ENCODE data around the gene SERF2. TPM values are rescaled to one million over a fixed set of nuclear protein-coding genes. Genes with fewer than 3 reads are reported as not detected.
"Not testable (repeated sequence)": the region's sequence is repeated elsewhere in the genome, so short reads cannot be mapped to it uniquely, and the experiment has no call there.

Gene SERF2
- total RNA-seq, 1 experiment from 2014 or later = 1,303 TPM

GRCh38 chr15:43821505-43821904 lies 29.4 kb downstream of the SERF2 start:
- Histone ChIP-seq H3K36me3 (ENCODE audit: control insufficient read depth, insufficient read depth, low read length) (peaks cover 3% of the 10 kb centered on the region; the same call in 1 of the 2 replicates), H3K9me3 (ENCODE audit: control insufficient read depth, insufficient read depth, low read depth, low read length) (no peaks in the 10 kb centered on the region), H3K27me3 (ENCODE audit: control insufficient read depth, insufficient read depth, low read length) (no peaks in the 10 kb centered on the region), H3K4me1 (ENCODE audit: control insufficient read depth, insufficient read depth, low read length) (0 out of 2 replicates have a peak, but pooled peaks cover 4% of the 10 kb centered on the region), H3K4me3 (ENCODE audit: low read depth in 2 of 2, low read length in 2 of 2) (no peak overlapping the region), H3K27ac (ENCODE audit: low read length) (no peak overlapping the region)
- POLR2A ChIA-PET = no interaction called here
- no peak for DNase-seq (ENCODE audit: low read depth, low spot score)
- in situ Hi-C loops (cut with HindIII; ENCODE audit: low pct_unique_long_range_greater_than_20kb, low sequenced_read_pairs) (no loop called here), intact Hi-C loops (cut with micrococcal nuclease; ENCODE audit: unreplicated experiment) (no loop called here)
- CTCF ChIA-PET = no interaction called here
- TF ChIP-seq TCF7L2 (IDR thresholded peaks at IDR 0.05; ENCODE audit: low read depth, low read length) (no peak), POLR2AphosphoS5 (IDR thresholded peaks at IDR 0.05; ENCODE audit: low read depth, low read length) (no peak), SIN3A (IDR thresholded peaks at IDR 0.05; ENCODE audit: borderline replicate concordance, insufficient read depth, low read depth, low read length) (no peak), CTCF (IDR thresholded peaks at IDR 0.05) (no peak), REST (IDR thresholded peaks at IDR 0.05; ENCODE audit: insufficient read depth in 1 of 2, low read depth in 2 of 2, low read length in 1 of 2) (no peak)
- no TSS peak for BruUV-seq (replicated peaks)
- ATAC-seq = no peak

GRCh38 chr15:43824302-43825246 lies 32.5 kb downstream of the SERF2 start, which contains the start of gene MFAP1:
TSS of gene MFAP1 (minus strand) at chr15:43824690. CDS start at chr15:43824569, 121 bp downstream.
- ChIA-PET CTCF (no interaction called here), POLR2A (interaction anchor here (0.5 to 0.6 kb wide), 3 partner anchors 36 to 569 kb away, joined by 3 read pairs; no protein-coding TSS in a partner anchor)
- peak; percentile 92 for ATAC-seq
- DNase-seq (ENCODE audit: low read depth, low spot score) = peak; percentile 93
- intact Hi-C loops (cut with micrococcal nuclease; ENCODE audit: unreplicated experiment) (no loop called here), in situ Hi-C loops (cut with HindIII; ENCODE audit: low pct_unique_long_range_greater_than_20kb, low sequenced_read_pairs) (no loop called here)
- Histone ChIP-seq H3K27ac (ENCODE audit: low read length) (peak within 1 kb of the TSS; percentile 94), H3K4me1 (ENCODE audit: control insufficient read depth, insufficient read depth, low read length) (peaks cover 14% of the 10 kb centered on the region), H3K36me3 (ENCODE audit: control insufficient read depth, insufficient read depth, low read length) (peaks cover 3% of the 10 kb centered on the region), H3K4me3 (ENCODE audit: low read depth in 2 of 2, low read length in 2 of 2) (peak within 1 kb of the TSS; percentile 77 to 87), H3K9me3 (ENCODE audit: control insufficient read depth, insufficient read depth, low read depth, low read length) (no peaks in the 10 kb centered on the region), H3K27me3 (ENCODE audit: control insufficient read depth, insufficient read depth, low read length) (no peaks in the 10 kb centered on the region)
- TF ChIP-seq SIN3A (IDR thresholded peaks at IDR 0.05; ENCODE audit: borderline replicate concordance, insufficient read depth, low read depth, low read length) (peak; percentile 90; the same call in 1 of the 2 replicates), CTCF (IDR thresholded peaks at IDR 0.05) (no peak), POLR2AphosphoS5 (IDR thresholded peaks at IDR 0.05; ENCODE audit: low read depth, low read length) (peak; percentile 98)
- BruUV-seq (replicated peaks) = TSS peak; percentile 96

GRCh38 chr15:43825305-43825704 lies 33.2 kb downstream of the SERF2 start:
- in situ Hi-C loops (cut with HindIII; ENCODE audit: low pct_unique_long_range_greater_than_20kb, low sequenced_read_pairs); intact Hi-C loops (cut with micrococcal nuclease; ENCODE audit: unreplicated experiment); H3K36me3 ChIP-seq (ENCODE audit: control insufficient read depth, insufficient read depth, low read length); ATAC-seq; POLR2A ChIA-PET; DNase-seq (ENCODE audit: low read depth, low spot score); H3K27me3 ChIP-seq (ENCODE audit: control insufficient read depth, insufficient read depth, low read length); H3K9me3 ChIP-seq (ENCODE audit: control insufficient read depth, insufficient read depth, low read depth, low read length); H3K4me3 ChIP-seq (ENCODE audit: low read depth in 2 of 2, low read length in 2 of 2); BruUV-seq (replicated peaks); CTCF ChIA-PET: not testable (repeated sequence)
- peaks cover 14% of the 10 kb centered on the region for H3K4me1 ChIP-seq (ENCODE audit: control insufficient read depth, insufficient read depth, low read length)
- H3K27ac ChIP-seq (ENCODE audit: low read length) = peak overlapping the region; percentile 94
